Glutamatergic neuron (in vitro differentiated cells): ENCODE results near the gene TEAD2. TPM values are rescaled to one million over a fixed set of nuclear protein-coding genes. Genes with fewer than 3 reads are reported as not detected.
"Not testable (repeated sequence)": the region's sequence is repeated elsewhere in the genome, so short reads cannot be mapped to it uniquely, and the experiment has no call there.

Source experiments
- DNase-seq: peaks from one replicate; pipeline ENCODE4 v3.0.0; 2022
- H3K27ac Mint-ChIP-seq: one replicate; pipeline ENCODE4 v1.8.0; 2020; ENCODE audit warnings: mild to moderate bottlenecking, mixed read lengths, inconsistent platforms; ENCODE audit not compliant: unreplicated experiment
- H3K27me3 Mint-ChIP-seq: one replicate; pipeline ENCODE4 v1.8.0; 2020; ENCODE audit warnings: mild to moderate bottlenecking, moderate library complexity, mixed read lengths, inconsistent platforms; ENCODE audit not compliant: unreplicated experiment
- H3K36me3 Mint-ChIP-seq: one replicate; pipeline ENCODE4 v1.8.0; 2020; ENCODE audit warnings: mild to moderate bottlenecking, mixed read lengths, inconsistent platforms; ENCODE audit not compliant: unreplicated experiment
- H3K4me1 Mint-ChIP-seq: one replicate; pipeline ENCODE4 v1.8.0; 2020; ENCODE audit warnings: mild to moderate bottlenecking, low read depth, mixed read lengths, inconsistent platforms; ENCODE audit not compliant: unreplicated experiment
- H3K4me3 Mint-ChIP-seq: one replicate; pipeline ENCODE4 v1.8.0; 2020; ENCODE audit warnings: mild to moderate bottlenecking, mixed read lengths, inconsistent platforms; ENCODE audit not compliant: unreplicated experiment
- H3K9me3 Mint-ChIP-seq: one replicate; pipeline ENCODE4 v1.8.0; 2020; ENCODE audit warnings: mild to moderate bottlenecking, moderate library complexity, mixed read lengths, inconsistent platforms; ENCODE audit not compliant: unreplicated experiment
- total RNA-seq: library from RNA; stranded (reverse); fragmentation: NEBNext Ultra II Directional; extraction: Animal tissue kit (Norgen Biotek cat#: 25700); gene quantifications from one replicate; pipeline ENCODE4 v1.2.1, GENCODE V29; 2021; ENCODE audit not compliant: unreplicated experiment
- TF ChIP-seq, protein P1 (sequence below): fragments of 200-600 bp; sonication (generic); IDR thresholded peaks from one replicate; pipeline ENCODE4 v1.5.0; 2021; ENCODE audit not compliant: partially characterized antibody, unreplicated experiment

The TEAD2 gene
- total RNA-seq, 1 donor from 2014 or later: 140 TPM

DNA sequence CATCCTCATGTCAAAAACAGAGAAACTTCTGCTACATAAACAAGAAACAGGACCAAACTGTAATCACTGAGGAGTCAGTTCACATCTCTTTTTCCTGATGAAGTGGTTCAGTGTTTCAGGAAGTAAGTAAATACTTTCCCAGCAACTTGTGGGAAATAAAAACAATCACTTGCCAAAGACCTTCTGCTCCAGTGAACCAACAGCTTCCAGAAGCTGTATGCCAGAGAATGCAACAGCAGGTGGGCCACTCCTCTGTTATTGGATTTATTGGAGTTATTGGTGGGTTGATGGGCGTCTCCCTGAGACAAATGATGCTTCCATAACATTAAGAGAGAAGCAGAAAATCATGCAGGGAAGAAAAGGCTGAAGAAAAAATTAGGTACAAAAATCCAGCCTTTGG, 47.1 kb downstream of the TEAD2 start:
- Mint-ChIP-seq H3K27ac (no peak overlapping the region), H3K9me3 (peaks cover 3% of the 10 kb centered on the region), H3K4me3 (no peak overlapping the region), H3K27me3 (peaks cover 1% of the 10 kb centered on the region), H3K4me1 (peaks cover 3% of the 10 kb centered on the region), H3K36me3 (peaks cover 23% of the 10 kb centered on the region)
- DNase-seq: no peak
- TF ChIP-seq, protein P1, sequence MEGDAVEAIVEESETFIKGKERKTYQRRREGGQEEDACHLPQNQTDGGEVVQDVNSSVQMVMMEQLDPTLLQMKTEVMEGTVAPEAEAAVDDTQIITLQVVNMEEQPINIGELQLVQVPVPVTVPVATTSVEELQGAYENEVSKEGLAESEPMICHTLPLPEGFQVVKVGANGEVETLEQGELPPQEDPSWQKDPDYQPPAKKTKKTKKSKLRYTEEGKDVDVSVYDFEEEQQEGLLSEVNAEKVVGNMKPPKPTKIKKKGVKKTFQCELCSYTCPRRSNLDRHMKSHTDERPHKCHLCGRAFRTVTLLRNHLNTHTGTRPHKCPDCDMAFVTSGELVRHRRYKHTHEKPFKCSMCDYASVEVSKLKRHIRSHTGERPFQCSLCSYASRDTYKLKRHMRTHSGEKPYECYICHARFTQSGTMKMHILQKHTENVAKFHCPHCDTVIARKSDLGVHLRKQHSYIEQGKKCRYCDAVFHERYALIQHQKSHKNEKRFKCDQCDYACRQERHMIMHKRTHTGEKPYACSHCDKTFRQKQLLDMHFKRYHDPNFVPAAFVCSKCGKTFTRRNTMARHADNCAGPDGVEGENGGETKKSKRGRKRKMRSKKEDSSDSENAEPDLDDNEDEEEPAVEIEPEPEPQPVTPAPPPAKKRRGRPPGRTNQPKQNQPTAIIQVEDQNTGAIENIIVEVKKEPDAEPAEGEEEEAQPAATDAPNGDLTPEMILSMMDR: no peak

DNA sequence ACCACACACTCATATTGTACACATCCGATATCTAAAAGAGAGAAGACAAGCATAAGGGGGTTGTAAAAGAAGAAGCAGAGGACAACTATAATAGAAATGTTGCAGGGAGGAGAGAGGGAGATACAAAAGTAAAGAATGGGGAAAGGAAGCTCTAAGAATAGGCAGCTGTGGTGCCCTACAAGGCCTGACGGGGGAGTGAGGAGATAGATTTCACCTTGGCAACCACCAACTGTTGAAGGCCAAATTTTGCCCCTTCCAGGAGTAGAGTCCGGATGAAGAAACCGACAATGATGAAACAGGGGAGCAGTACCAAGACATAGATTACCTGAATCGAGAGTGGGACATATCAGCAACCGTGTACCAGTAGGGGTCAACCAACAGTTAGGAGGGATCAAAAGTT, 53.1 kb downstream of the TEAD2 start:
- Mint-ChIP-seq H3K27ac (no peak overlapping the region), H3K4me3 (no peak overlapping the region), H3K27me3 (peaks cover 1% of the 10 kb centered on the region), H3K36me3 (peaks cover 20% of the 10 kb centered on the region), H3K9me3 (no peaks in the 10 kb centered on the region), H3K4me1 (no peaks in the 10 kb centered on the region)
- no peak for DNase-seq
- TF ChIP-seq, protein P1: no peak

DNA sequence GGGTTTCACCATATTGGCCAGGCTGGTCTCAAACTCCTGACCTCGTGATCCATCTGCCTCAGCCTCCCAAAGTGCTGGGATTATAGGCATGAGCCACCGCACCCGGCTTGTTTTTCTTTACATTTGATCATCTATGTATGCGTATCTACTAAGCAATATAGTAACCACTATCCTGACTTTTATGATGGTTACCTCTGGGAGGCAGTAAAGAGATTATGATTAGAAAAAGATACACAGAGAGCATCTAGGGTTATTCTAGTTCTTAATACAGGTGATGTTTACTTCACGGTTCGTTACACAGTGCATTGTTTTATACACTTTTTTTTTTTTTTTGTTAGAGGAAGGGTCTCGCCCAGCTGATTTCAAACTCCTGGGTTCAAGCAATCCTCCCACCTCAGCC, 55.5 kb downstream of the TEAD2 start:
- not testable (repeated sequence) for H3K4me3 Mint-ChIP-seq, H3K9me3 Mint-ChIP-seq, H3K27ac Mint-ChIP-seq, DNase-seq, H3K4me1 Mint-ChIP-seq, H3K27me3 Mint-ChIP-seq
- peaks cover 33% of the 10 kb centered on the region for H3K36me3 Mint-ChIP-seq

DNA sequence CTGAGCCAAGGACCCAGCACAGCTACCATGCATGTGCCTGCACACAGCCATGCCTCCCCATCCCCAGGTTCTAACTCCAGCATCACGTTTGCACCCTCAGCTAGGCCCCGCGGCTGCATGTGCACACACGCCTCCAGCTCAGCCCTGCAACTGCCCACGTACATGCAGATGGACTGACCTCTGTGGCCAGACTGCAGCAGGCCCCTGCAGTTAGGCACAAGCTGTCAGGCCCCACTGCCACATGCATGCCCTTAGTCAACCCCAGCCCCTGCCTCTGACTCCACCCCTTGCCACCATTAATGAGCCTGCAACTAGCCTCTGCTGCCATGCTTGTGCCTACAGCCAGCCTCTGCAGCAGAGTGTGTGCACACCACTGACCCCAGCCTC, 60.4 kb downstream of the TEAD2 start:
- no peak for DNase-seq
- peaks cover 5% of the 10 kb centered on the region for H3K4me1 Mint-ChIP-seq
- TF ChIP-seq, protein P1: no peak
- H3K9me3 Mint-ChIP-seq: peaks cover 6% of the 10 kb centered on the region
- no peaks in the 10 kb centered on the region for H3K27me3 Mint-ChIP-seq
- no peak overlapping the region for H3K27ac Mint-ChIP-seq
- no peak overlapping the region for H3K4me3 Mint-ChIP-seq
- H3K36me3 Mint-ChIP-seq: peaks cover 13% of the 10 kb centered on the region

DNA sequence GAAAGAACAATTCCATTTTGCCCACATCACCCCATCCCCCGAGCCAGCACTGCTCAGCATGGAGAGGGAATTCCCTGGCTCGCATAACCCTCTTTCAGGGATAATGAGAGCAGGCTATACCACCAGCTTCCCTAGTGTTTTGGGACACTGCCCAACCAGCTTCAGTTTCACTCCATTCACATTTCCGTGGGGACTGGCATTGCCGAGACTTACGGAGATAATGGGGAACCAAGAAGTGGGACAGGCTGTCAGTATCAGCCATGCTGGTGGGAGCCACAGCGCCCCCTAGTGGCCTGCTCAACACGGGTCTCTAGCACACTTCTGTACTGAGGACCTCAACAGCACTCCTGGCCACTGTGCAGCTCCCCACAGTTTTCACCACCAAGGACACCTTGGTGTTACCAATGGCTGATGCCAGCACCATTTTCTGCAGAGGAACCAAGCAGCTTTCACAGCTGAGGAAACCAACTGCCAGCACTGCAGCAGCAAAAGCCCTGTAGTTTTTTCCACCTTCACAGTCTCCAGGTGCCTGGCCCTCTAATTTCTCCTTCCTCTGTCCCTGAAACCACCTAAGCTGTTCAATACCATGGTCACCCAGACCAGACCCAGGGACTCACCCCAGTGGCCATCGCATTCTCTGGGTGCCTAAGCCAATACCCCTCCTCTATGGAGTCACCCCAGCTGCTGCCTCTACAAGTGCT, 60.9 kb downstream of the TEAD2 start:
- peaks cover 5% of the 10 kb centered on the region for H3K4me1 Mint-ChIP-seq
- H3K36me3 Mint-ChIP-seq: peaks cover 13% of the 10 kb centered on the region
- no peak overlapping the region for H3K4me3 Mint-ChIP-seq
- DNase-seq: peak; percentile 93
- TF ChIP-seq, protein P1: peak; percentile 97
- peak overlapping the region; percentile 33 for H3K27ac Mint-ChIP-seq
- peaks cover 6% of the 10 kb centered on the region for H3K9me3 Mint-ChIP-seq
- H3K27me3 Mint-ChIP-seq: no peaks in the 10 kb centered on the region

DNA sequence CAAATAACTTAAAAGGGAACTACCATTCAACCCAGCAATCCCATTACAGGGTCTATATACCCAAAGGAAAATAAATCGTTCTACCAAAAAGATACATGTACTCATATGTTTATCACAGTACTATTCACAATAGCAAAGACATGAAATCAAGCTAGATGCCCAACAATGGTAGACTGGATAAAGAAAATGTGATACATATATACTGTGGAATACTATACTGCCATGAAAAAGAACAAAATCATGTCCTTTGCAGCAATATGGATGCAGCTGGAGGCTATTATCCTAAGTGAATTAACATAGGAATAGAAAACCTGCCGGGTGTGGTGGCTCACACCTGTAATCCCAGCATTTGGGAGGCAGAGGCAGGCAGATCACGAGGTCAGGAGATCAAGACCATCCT, 63.6 kb downstream of the TEAD2 start:
- H3K36me3 Mint-ChIP-seq, H3K27me3 Mint-ChIP-seq, H3K9me3 Mint-ChIP-seq, H3K27ac Mint-ChIP-seq, H3K4me3 Mint-ChIP-seq, DNase-seq, H3K4me1 Mint-ChIP-seq: not testable (repeated sequence)
